Sigmoid colon (tissue), 7 donors: ENCODE data around the gene COL9A3. TPM values are rescaled to one million over a fixed set of nuclear protein-coding genes. Genes with fewer than 3 reads are reported as not detected.

Experiments
- DNase-seq: peaks from one replicate; pipeline ENCODE4 v3.0.0-alpha.2; 2019
- H3K27ac ChIP-seq, 4 donors: fragments of 200-600 bp; sonication (generic); one replicate each; pipeline ENCODE4 v1.5.1; 2016 to 2019; ENCODE audit warnings: mild to moderate bottlenecking in 1 of 4
- H3K27me3 ChIP-seq, 3 donors: fragments of 200-600 bp; sonication (generic); one replicate each; pipeline ENCODE4 v1.5.1; 2019; ENCODE audit warnings: mild to moderate bottlenecking in 1 of 3
- H3K36me3 ChIP-seq, 4 donors: fragments of 200-600 bp; sonication (generic); one replicate each; pipeline ENCODE4 v1.5.1; 2016 to 2019
- H3K4me1 ChIP-seq, 4 donors: fragments of 200-600 bp; sonication (generic); one replicate each; pipeline ENCODE4 v1.5.1; 2017 to 2019
- H3K4me3 ChIP-seq, 4 donors: fragments of 200-600 bp; sonication (generic); one replicate each; pipeline ENCODE4 v1.5.1; 2017 to 2019; ENCODE audit warnings: mild to moderate bottlenecking in 2 of 4, moderate library complexity in 1 of 4
- H3K9me3 ChIP-seq, 4 donors: fragments of 200-600 bp in 3 of 4; sonication (generic) in 3 of 4; one replicate each; pipeline versions ENCODE4 v1.5.1 to v1.6.1; 2013 to 2019
- EP300 ChIP-seq, 4 donors: sonication (generic); formaldehyde crosslinking; IDR thresholded peaks; one replicate each; pipeline ENCODE4 v1.6.1; 2017; ENCODE audit warnings: antibody characterized with exemption in 4 of 4
- POLR2A ChIP-seq, 2 donors: fragments of 450-650 bp; IDR thresholded peaks; one replicate each; pipeline ENCODE4 v1.6.1; 2016; ENCODE audit warnings: antibody characterized with exemption in 2 of 2, mild to moderate bottlenecking in 2 of 2, moderate library complexity in 2 of 2
- POLR2AphosphoS5 ChIP-seq, 4 donors: sonication (generic); formaldehyde crosslinking; IDR thresholded peaks; one replicate each; pipeline ENCODE4 v1.6.1; 2017; ENCODE audit warnings: antibody characterized with exemption in 4 of 4
- WGBS, 2 donors: extraction: QIAGEN DNeasy Blood & Tissue Kit; methylation state at CpG; one replicate each; pipeline ENCODE4 v1.1.7; 2013; 5-methylcytosine and 5-hydroxymethylcytosine counted together
- intact Hi-C: fragments of 100-400 bp; cut with DNase I; formaldehyde crosslinking; loops from one replicate; pipeline ENCODE4 v1.15.1; 2023
- polyA plus RNA-seq, 3 donors: library from polyadenylated mRNA; stranded (reverse); fragments of 200-250 nt; gene quantifications; one replicate each; pipeline ENCODE4 v1.2.3, GENCODE V29; 2013
- total RNA-seq, 4 donors: library from RNA; depleted of rRNA; stranded (reverse); fragments of >200 nt; gene quantifications; one replicate each; pipeline ENCODE4 v1.1.0, GENCODE V29; 2016
- TF ChIP-seq, protein P1 (sequence below), 4 experiments: fragments of 450-650 bp in 3 of 4; fragments of 200-600 bp in 1 of 4; IDR thresholded peaks; one replicate each; pipeline ENCODE4 v1.5.1; 2016 to 2019; ENCODE audit warnings: antibody characterized with exemption in 4 of 4, mild to moderate bottlenecking in 3 of 4, moderate library complexity in 2 of 4
- donor health status: healthy with polysubstance abuse.
- donor health status: Bipolar disorder and iron deficiency.
- donor health status: healthy.

COL9A3 gene
- total and polyA plus RNA-seq, 7 donors = 1.8 to 20.8 (median 5.8) TPM

DNA sequence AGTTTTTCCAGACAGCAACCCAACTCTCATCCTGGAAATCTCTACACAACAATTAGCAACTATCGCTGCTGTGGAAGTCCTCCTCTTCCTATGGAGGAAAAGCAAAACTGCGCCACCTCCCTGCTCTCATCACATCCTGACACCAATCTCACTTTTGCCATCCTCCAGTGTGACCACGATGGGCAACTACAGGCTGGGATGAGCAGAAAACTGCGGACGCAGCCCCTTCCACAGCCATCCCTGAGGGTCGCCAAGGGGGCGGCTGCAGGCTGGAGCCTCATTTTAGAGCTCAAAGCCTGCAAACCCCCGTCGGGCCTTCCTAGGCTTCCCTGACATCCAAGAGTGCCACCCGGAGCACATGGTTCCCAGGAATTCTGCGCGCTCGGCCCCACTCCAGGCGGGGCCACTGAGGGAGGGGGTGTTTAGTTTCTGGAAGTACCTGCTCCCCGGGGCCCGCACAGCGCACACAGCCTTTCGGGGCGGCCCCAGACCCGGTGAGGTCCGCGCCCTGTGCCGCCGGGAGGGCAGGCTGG lies 43.6 kb downstream of the COL9A3 start:
- Histone ChIP-seq H3K9me3 (no peaks in the 10 kb centered on the region), H3K27me3 (peaks cover 0 to 8% (median 0%) of the 10 kb centered on the region in 3 donors), H3K27ac (no peak overlapping the region), H3K4me1 (peaks cover 0 to 24% (median 20%) of the 10 kb centered on the region in 4 donors), H3K4me3 (peak overlapping the region in 3 of 4 donors; percentile 46 to 52 (median 51)), H3K36me3 (peaks cover 0 to 16% (median 4%) of the 10 kb centered on the region in 4 donors)
- 20 to 23% methylated on average over 24 of the region's 24 CpGs for WGBS, 2 donors
- TF ChIP-seq POLR2A (IDR thresholded peaks at IDR 0.05) = no peak
- TF ChIP-seq, protein P1, sequence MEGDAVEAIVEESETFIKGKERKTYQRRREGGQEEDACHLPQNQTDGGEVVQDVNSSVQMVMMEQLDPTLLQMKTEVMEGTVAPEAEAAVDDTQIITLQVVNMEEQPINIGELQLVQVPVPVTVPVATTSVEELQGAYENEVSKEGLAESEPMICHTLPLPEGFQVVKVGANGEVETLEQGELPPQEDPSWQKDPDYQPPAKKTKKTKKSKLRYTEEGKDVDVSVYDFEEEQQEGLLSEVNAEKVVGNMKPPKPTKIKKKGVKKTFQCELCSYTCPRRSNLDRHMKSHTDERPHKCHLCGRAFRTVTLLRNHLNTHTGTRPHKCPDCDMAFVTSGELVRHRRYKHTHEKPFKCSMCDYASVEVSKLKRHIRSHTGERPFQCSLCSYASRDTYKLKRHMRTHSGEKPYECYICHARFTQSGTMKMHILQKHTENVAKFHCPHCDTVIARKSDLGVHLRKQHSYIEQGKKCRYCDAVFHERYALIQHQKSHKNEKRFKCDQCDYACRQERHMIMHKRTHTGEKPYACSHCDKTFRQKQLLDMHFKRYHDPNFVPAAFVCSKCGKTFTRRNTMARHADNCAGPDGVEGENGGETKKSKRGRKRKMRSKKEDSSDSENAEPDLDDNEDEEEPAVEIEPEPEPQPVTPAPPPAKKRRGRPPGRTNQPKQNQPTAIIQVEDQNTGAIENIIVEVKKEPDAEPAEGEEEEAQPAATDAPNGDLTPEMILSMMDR (IDR thresholded peaks at IDR 0.05) = no peak
- no peak for TF ChIP-seq POLR2AphosphoS5 (IDR thresholded peaks at IDR 0.05)
- no peak for TF ChIP-seq EP300 (IDR thresholded peaks at IDR 0.05)
- no peak for DNase-seq
- intact Hi-C loops = no loop called here

DNA sequence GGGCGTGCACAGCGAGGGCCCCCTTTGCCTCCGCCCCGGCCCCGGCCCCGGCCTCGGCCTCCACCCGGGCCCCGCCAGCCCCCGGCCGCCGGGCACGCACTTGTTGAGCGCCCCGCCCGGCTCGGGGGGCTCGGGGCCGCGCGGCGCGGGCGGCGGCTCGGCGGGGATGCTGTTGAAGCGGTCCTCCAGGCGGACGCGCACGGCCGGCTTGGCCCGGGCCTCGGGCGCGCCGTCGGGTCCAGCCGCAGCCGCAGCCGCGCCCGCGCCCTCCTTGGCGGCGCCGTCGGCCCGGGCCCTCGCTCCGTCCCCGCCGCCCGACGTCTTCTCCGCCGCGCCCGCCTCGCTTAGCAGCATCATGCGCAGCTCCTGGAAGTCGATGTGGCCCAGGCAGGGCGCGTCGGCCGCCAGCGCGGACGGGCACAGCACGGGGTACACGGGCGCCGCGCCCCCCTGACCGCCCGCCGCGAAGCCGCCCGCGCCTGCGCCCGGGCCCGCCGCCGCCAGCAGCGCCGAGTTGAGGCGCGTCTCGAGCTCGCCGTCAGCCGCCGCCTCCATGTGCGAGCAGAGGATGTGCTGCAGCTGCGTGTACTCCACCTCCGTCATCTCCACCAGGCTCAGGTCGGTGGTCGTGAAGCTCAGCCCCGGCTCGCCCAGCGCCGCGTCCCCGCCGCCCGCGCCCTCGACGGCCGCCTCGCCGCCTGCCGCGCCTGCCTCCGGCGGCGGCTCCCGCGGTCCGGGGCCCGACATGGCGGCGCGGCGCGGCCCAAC lies 44.3 kb downstream of the COL9A3 start:
- Histone ChIP-seq H3K4me3 (peak overlapping the region; percentile 30 to 52 (median 48)), H3K4me1 (peaks cover 0 to 24% (median 20%) of the 10 kb centered on the region in 4 donors), H3K27me3 (peaks cover 0 to 8% (median 0%) of the 10 kb centered on the region in 3 donors), H3K9me3 (no peaks in the 10 kb centered on the region), H3K36me3 (peaks cover 0 to 10% (median 4%) of the 10 kb centered on the region in 4 donors), H3K27ac (no peak overlapping the region)
- DNase-seq = no peak
- TF ChIP-seq POLR2A (IDR thresholded peaks at IDR 0.05) (no peak), POLR2AphosphoS5 (IDR thresholded peaks at IDR 0.05) (peak in 1 of 4 donors; percentile 25)
- WGBS, 2 donors = 1% methylated on average over 129 of the region's 129 CpGs
- intact Hi-C loops = no loop called here

DNA sequence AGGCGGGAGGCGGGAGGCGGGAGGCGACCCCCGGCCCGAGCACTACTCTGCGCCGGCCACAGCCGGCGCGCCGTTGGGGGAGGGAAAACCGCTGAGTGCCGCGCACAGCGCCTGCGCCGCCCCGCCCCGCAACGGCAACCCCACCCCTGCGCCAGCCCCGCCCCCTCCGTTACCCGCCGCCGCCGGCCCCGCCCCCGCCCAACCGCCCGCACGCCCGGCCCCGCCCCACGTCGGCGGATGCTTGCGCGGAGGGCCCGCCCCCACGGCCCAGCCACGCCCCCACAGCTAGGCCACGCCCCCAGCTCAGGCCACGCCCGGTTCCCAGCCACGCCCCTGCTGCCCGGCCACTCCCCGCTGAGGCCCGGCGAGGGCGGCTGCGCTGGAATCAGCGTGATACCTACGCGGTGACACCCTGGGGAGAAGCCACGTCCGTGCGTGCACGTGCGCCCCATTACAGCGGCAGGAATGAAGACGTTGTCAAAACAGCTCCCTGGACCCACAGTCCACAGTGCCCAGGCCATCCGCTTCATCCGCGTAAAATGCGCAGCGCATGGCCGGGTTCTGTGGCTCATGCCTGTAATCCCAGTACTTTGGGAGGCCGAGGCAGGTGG lies 45.0 kb downstream of the COL9A3 start, which contains the start of gene TCFL5:
TCFL5 (minus strand) TSS at position 97 of the 611 bp plus-strand sequence. CDS start 152 bp downstream, outside the sequence.
- intact Hi-C loops = no loop called here
- DNase-seq = peak; percentile 96
- H3K4me3 ChIP-seq = peak within 1 kb of the TSS; percentile 30 to 52 (median 48)
- H3K27ac ChIP-seq = peak within 1 kb of the TSS; percentile 48 to 73 (median 62)
- TF ChIP-seq POLR2A (IDR thresholded peaks at IDR 0.05) = no peak
- TF ChIP-seq EP300 (IDR thresholded peaks at IDR 0.05) = peak in 1 of 4 donors; percentile 50
- TF ChIP-seq POLR2AphosphoS5 (IDR thresholded peaks at IDR 0.05) = peak; percentile 39 to 56 (median 44)
- TF ChIP-seq, protein P1 (IDR thresholded peaks at IDR 0.05) = no peak
- peaks cover 0 to 24% (median 20%) of the 10 kb centered on the region in 4 donors for H3K4me1 ChIP-seq
- no peaks in the 10 kb centered on the region for H3K9me3 ChIP-seq
- peaks cover 0 to 7% (median 3%) of the 10 kb centered on the region in 4 donors for H3K36me3 ChIP-seq
- WGBS, 2 donors = 10% methylated on average over 70 of the region's 70 CpGs
- H3K27me3 ChIP-seq = peaks cover 0 to 8% (median 0%) of the 10 kb centered on the region in 3 donors

DNA sequence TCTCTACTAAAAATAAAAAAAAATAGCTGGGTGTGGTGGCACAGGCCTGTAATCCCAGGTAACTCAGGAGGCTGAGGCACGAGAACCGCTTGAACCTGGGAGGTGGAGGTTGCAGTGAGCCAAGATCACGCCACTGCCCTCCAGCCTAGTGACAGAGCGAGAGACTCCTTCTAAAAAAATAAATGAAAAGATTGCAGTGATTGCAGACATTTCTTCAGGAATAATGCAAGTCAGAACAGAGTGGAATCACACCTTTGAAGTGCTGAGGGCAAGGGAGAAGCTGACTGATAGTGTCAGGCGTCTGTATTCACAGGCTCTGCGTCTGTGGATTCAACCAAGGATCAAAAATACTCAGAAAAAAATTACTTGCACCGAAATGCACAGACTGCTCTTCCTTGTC lies 47.4 kb downstream of the COL9A3 start:
- 89 to 95% methylated on average over 7 of the region's 7 CpGs for WGBS, 2 donors

More for the DNA sequence above, 47.4 kb downstream of the COL9A3 start:
- Histone ChIP-seq H3K36me3 (no peaks in the 10 kb centered on the region), H3K4me1 (peaks cover 0 to 24% (median 20%) of the 10 kb centered on the region in 4 donors), H3K9me3 (no peaks in the 10 kb centered on the region), H3K4me3 (no peak overlapping the region), H3K27ac (no peak overlapping the region), H3K27me3 (peaks cover 0 to 8% (median 0%) of the 10 kb centered on the region in 3 donors)
- no peak for DNase-seq
- no peak for TF ChIP-seq EP300 (IDR thresholded peaks at IDR 0.05)
- TF ChIP-seq, protein P1 (IDR thresholded peaks at IDR 0.05) = no peak
- TF ChIP-seq POLR2AphosphoS5 (IDR thresholded peaks at IDR 0.05) = no peak
- TF ChIP-seq POLR2A (IDR thresholded peaks at IDR 0.05) = no peak
- intact Hi-C loops = no loop called here
